HG02763 (cell line): ENCODE data around the gene FAM32A.
A peak's percentile ranks its signal among the peaks of the same experiment; 100 is the strongest.

Source experiments
- ATAC-seq: cut with Tn5 transposase; IDR thresholded peaks from one replicate; pipeline ENCODE4 v1.9.1; 2021; ENCODE audit warnings: mild to moderate bottlenecking, moderate library complexity; ENCODE audit not compliant: unreplicated experiment

FAM32A gene

GRCh38 chr19:16185123-16185767 lies at the start of gene FAM32A:
TSS of gene FAM32A (plus strand) at chr19:16185410. CDS start at chr19:16185443, 33 bp downstream.
- ATAC-seq, result peak; percentile 88

- no peak for ATAC-seq
Measured at GRCh38 chr19:16135430-16136127, 49.6 kb upstream of the FAM32A start.

DNA sequence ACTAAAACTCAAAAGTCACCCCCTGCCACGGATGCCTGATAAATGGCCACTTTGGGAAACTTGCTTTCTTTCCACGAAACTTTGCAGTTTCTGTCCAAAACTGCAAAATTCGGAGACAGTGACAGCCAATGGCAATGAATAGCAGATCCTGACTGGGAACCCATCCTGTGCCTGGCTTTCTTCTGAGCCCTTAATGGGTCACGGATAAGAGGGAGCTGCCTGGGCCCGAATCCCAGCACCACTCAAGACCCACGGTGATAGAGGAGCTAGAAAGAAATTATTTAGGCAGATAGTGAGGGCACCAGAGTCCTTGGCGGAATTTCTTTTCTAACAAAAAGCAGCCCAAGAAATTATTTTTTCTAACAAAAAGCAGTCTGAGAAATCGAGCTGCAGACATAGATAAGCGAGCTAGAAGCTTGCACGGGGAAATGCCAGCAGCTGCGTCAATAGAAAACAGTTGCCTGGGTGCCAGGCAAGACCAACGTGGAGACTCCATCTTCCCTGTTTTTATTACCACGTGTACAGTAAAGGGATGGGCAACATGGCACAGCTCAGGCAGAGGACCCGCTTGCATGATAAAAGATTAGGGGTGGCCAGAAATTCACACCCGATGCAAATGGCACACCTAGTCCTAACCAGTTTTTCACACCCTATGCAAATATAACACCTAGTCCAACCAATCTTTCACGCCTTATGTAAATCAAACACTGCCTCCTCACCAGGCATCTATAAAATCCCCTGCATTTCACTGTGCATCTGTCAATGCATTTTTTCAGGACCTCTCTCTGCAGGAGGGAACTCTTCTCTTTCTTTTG lies 48.8 kb upstream of the FAM32A start:
- no peak for ATAC-seq

DNA sequence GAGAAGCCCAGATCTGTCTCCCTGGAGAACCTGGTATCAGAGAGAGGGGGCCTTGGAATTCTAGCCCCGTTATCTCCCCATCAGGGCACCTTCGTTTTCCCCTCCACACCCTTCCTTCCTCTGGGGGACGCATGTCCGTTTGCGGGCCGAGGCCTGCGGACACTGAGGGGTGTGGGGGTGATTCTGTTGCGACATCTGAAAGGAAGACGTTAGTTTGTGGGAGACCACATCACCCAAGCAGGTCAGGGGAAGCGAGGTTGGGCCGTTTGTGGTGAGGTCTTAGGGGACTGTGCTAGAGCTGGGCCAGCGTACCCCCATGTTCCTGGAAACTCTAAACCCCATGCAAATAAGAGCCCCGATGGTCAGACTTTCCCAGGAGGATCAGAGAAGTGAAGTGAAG lies 45.5 kb upstream of the FAM32A start:
- no peak for ATAC-seq

- ATAC-seq, result peak; percentile 43
Measured at GRCh38 chr19:16141043-16141442, 44.2 kb upstream of the FAM32A start.

DNA sequence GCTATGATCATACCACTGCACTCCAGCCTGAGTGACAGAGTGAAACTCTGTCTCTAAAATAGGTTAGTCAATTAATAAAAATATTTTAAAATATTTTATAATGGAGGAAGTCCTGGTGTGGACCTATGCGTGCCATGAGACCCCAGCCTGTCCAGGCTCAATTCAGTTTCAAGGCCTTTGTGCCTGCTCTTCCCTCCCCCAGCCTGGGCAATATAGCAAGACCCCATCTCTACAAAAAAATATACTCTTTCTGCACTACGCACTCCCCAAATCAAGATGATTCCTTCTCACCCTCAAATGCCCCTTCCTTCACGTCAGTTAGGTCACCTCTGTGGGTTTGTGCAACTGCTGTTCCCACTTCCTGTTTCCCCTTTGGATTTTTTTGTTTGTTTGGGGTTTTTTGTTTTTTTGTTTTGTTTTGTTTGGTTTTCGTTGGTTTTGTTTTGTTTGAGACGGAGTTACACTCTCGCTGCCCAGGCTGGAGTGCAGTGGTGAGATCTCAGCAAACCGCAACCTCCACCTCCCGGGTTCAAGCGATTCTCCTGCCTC lies 43.1 kb upstream of the FAM32A start:
- no peak for ATAC-seq

DNA sequence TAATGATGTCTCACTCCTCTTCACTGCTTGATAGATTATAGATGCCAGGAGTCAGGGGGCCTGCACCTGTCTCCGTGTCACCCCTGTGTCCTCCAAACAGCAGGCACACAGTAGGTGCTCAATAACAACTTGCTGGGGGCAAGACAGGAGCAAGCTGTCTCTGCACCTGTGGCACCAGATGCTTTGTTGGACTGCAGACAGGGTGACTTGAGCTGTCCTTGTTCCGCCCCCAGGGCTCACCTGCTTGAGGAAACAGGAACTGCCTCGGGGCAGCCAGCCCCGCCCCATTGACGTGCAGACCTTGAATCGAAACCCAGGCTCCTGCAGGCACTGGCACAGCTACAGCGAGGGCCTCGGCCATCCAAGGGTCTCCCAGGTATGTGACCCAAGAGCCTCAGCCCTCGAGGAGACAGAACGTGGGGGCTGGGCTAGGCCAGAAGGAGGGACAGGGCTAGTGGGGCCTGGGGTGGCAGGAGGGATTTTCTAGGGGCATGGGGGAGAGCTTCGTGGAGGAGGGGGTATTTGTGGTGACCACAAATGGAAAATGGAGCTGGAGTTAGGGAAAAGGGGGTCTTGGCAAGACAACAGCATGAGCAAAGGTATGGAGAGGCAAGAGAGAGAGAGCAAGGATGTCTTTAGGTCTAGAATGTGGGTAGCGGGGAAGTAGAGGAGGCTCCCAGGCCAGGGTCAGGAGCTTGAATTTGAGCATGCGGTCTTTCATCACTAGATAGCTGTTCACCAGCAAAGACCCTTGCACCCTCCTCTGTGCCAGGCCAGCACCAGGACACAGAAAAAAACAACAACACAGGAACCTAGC lies 41.6 kb upstream of the FAM32A start, which contains the start of gene HSH2D:
Gene HSH2D, plus strand, starts transcription at position 287 of the 817 bp plus-strand sequence. CDS start 5,066 bp downstream, outside the sequence.
- peak; percentile 49 for ATAC-seq

- no peak for ATAC-seq
Measured at GRCh38 chr19:16144216-16144581, 41.0 kb upstream of the FAM32A start.

GRCh38 chr19:16146112-16146511 lies 39.1 kb upstream of the FAM32A start:
- no peak for ATAC-seq

GRCh38 chr19:16148443-16149229 lies 36.6 kb upstream of the FAM32A start:
- no peak for ATAC-seq

DNA sequence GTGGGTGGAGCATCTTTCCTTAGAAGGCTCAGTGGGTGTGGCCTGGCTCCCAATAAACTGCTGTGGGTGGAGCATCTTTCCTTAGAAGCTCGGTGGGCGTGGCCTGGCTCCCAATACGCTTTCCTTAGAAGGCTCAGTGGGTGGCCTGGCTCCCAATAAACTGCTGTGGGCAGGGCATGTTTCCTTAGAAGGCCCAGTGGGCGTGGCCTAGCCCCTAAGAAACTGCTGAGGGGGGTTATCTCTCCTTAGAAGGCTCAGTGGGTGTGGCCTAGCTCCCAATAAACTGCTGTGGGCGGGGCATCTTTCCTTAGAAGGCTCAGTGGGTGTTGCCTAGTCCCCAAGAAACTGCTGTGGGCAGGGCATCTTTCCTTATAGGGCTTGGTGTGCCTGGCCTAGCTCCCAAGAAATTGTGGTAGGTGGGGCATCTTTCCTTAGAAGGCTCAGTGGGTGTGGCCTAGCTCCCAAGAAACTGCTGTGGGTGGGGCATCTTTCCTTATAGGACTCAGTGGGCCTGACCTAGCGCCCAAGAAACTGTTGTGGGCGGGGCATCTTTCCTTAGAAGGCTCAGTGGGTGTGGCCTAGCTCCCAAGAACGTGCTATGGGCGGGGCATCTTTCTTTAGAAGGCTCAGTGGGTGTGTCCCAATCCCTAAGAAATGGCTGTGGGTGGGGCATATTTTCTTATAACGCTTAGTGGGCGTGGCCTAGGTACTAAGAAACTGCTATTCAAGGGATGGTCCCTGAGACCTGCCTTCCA lies 31.5 kb upstream of the FAM32A start:
- no peak for ATAC-seq

- ATAC-seq, result no peak
Measured at GRCh38 chr19:16154557-16154956, 30.7 kb upstream of the FAM32A start.

DNA sequence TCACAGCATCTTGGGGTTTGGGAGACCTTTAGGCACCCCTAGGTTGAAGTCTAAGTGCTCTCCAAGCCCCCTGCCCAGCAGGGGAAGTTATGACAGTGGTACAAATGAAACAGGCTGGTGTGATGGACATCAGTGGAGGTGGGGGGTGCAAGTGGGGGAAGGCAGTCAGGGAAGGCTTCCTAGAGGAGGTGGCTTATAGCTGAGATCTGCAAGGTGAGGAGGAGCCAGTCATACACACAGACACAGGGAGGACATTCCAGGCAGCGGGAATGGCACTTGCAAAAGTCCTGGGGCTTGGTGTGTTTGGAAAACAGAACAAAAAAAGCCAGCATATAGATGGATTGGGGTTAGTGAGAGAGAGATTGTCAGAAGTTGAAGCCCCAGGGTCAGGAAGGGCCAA lies 30.1 kb upstream of the FAM32A start:
- no peak for ATAC-seq

- ATAC-seq, result no peak
Measured at GRCh38 chr19:16156904-16157303, 28.3 kb upstream of the FAM32A start.

GRCh38 chr19:16157601-16158000 lies 27.6 kb upstream of the FAM32A start:
- ATAC-seq, result no peak

DNA sequence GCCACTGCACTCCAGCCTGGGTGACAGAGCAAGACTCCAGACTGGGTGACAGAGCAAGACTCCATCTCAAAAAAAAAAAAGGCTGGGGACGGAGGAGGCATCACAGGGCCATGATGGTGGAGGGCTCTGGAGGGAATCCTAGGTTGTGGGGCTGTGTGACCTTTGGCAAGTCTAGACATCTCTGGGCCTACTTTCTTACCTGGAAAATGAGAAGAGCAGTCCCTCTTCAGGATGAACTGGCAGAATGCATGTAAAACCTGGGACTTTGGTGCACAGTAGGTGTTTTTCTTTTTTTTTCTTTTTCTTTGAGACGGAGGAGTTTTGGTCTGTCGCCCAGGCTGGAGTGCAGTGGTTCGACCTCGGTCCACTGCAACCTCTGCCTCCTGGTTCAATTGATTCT lies 25.6 kb upstream of the FAM32A start:
- no peak for ATAC-seq

GRCh38 chr19:16160445-16160942 lies 24.7 kb upstream of the FAM32A start:
- ATAC-seq, result no peak

DNA sequence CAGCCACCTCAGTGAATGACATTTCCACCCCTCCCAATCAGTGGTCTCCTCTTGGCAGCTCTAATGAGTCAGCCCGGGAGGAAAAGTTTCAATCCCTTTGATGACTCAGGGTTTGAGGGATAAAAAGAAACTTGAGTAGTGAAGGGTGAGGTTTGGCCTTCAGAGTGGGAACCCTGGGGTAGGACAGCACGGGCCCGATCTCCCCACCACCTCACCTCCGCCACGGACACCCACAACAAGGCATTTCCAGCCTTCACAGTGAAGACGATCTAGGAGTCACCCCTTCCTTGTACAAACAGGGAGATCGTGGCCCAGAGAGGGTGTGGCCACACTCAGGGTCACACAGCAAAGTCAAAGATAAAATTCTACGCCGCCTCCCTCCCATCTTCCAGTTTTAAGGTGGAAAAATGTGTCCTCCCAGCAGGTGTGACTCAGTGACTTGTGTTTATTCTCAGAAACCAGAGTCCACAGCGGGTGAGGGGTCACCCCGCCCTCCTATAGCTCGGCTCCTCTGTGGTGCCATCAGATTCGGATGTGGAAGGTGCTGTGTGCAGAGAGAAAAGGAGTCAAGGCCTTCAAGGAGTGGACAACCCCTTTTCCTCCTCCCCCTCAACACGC lies 24.2 kb upstream of the FAM32A start:
- no peak for ATAC-seq
